WTC11 (cell line): ENCODE results near the gene TPBGL. TPM values are rescaled to one million over a fixed set of nuclear protein-coding genes. Genes with fewer than 3 reads are reported as not detected.

Source experiments
- ATAC-seq: fragments of 200-7000 bp; cut with Tn5 transposase; 2 replicates; pipeline ENCODE4 v1.10.0; 2021; ENCODE audit warnings: mild to moderate bottlenecking, moderate library complexity
- CTCF ChIA-PET: fragments of 300-600 bp; sonication (Branson Sonifier 250); formaldehyde crosslinking; loops from one replicate; lab custom pipeline; 2021; ENCODE audit warnings: antibody characterized with exemption; lab: Charles Lee
- POLR2A ChIA-PET: fragments of 350-600 bp; sonication (Branson Sonifier 250); formaldehyde crosslinking; loops from one replicate; lab custom pipeline; 2021; ENCODE audit warnings: antibody characterized with exemption; lab: Charles Lee
- DNase-seq: peaks from one replicate; pipeline ENCODE4 v3.0.0; 2021; ENCODE audit warnings: low spot score
- H3K27ac Mint-ChIP-seq: 2 replicates; pipeline ENCODE4 v1.8.0; 2021; ENCODE audit warnings: mixed read lengths
- H3K27me3 Mint-ChIP-seq: 2 replicates; pipeline ENCODE4 v1.8.0; 2021; ENCODE audit warnings: low read depth, mild to moderate bottlenecking, moderate library complexity, mixed read lengths
- H3K36me3 Mint-ChIP-seq: 2 replicates; pipeline ENCODE4 v1.8.0; 2021; ENCODE audit warnings: mixed read lengths
- H3K4me1 Mint-ChIP-seq: 2 replicates; pipeline ENCODE4 v1.8.0; 2022; ENCODE audit warnings: mixed read lengths
- H3K4me3 Mint-ChIP-seq: 2 replicates; pipeline ENCODE4 v1.8.0; 2021; ENCODE audit warnings: mild to moderate bottlenecking, moderate library complexity, mixed read lengths
- H3K9me3 Mint-ChIP-seq: 2 replicates; pipeline ENCODE4 v1.8.0; 2021; ENCODE audit warnings: mixed read lengths
- EMX1 ChIP-seq: fragments of 250-450 bp; sonication (Bioruptor Pico); IDR thresholded peaks from 2 replicates; pipeline ENCODE4 v1.8.0; 2021; ENCODE audit warnings: mild to moderate bottlenecking
- ESRRA ChIP-seq: sonication (generic); formaldehyde crosslinking; IDR thresholded peaks from 2 replicates; pipeline ENCODE4 v1.8.1; 2022; ENCODE audit warnings: mild to moderate bottlenecking, missing genetic modification reagents, borderline replicate concordance
- GRHL2 ChIP-seq: fragments of 250-450 bp; sonication (Bioruptor Pico); IDR thresholded peaks from 2 replicates; pipeline ENCODE4 v1.8.0; 2022; ENCODE audit warnings: mild to moderate bottlenecking, moderate library complexity; ENCODE audit not compliant: insufficient replicate concordance, severe bottlenecking
- NFYB ChIP-seq: sonication (generic); formaldehyde crosslinking; conservative IDR thresholded peaks from 2 replicates; pipeline ENCODE4 v1.8.0; 2022; ENCODE audit warnings: low read depth, missing genetic modification reagents
- NR3C1 ChIP-seq: sonication (generic); formaldehyde crosslinking; conservative IDR thresholded peaks from 2 replicates; pipeline ENCODE4 v1.8.1; 2023; ENCODE audit warnings: low read depth, mild to moderate bottlenecking, missing genetic modification reagents
- OVOL2 ChIP-seq: fragments of 250-450 bp; sonication (Bioruptor Pico); IDR thresholded peaks from 2 replicates; pipeline ENCODE4 v1.9.0; 2021; ENCODE audit warnings: mild to moderate bottlenecking, borderline replicate concordance
- SMAD4 ChIP-seq: sonication (generic); formaldehyde crosslinking; IDR thresholded peaks from 2 replicates; pipeline ENCODE4 v1.8.0; 2022; ENCODE audit warnings: mild to moderate bottlenecking, missing genetic modification reagents
- ZNF232 ChIP-seq: sonication (generic); formaldehyde crosslinking; IDR thresholded peaks from 2 replicates; pipeline ENCODE4 v1.8.0; 2022; ENCODE audit warnings: mild to moderate bottlenecking, missing genetic modification reagents
- ZNF396 ChIP-seq: fragments of 250-450 bp; sonication (Bioruptor Pico); IDR thresholded peaks from 2 replicates; pipeline ENCODE4 v1.8.0; 2021; ENCODE audit warnings: mild to moderate bottlenecking, moderate library complexity, borderline replicate concordance
- total RNA-seq: library from RNA; stranded (reverse); gene quantifications from 3 replicates; pipeline ENCODE4 v1.2.3, GENCODE V29; 2021
- TF ChIP-seq, protein P1 (sequence below): sonication (generic); formaldehyde crosslinking; conservative IDR thresholded peaks from 2 replicates; pipeline ENCODE4 v1.8.1; 2022; ENCODE audit warnings: mild to moderate bottlenecking, missing genetic modification reagents
- TF ChIP-seq, protein P2 (sequence below): sonication (generic); formaldehyde crosslinking; IDR thresholded peaks from 2 replicates; pipeline ENCODE4 v1.8.1; 2023; ENCODE audit warnings: mild to moderate bottlenecking, missing genetic modification reagents
- TF ChIP-seq, protein P3 (sequence below): fragments of 250-450 bp; sonication (Bioruptor Pico); IDR thresholded peaks from 2 replicates; pipeline ENCODE4 v1.8.0; 2021; ENCODE audit warnings: mild to moderate bottlenecking
- TF ChIP-seq, protein P4 (sequence below): fragments of 250-450 bp; sonication (Bioruptor Pico); IDR thresholded peaks from 2 replicates; pipeline ENCODE4 v1.9.0; 2021; ENCODE audit warnings: moderate library complexity, mild to moderate bottlenecking, inconsistent platforms, borderline replicate concordance
- TF ChIP-seq, protein P5 (sequence below): sonication (generic); formaldehyde crosslinking; IDR thresholded peaks from 2 replicates; pipeline ENCODE4 v1.8.0; 2022; ENCODE audit warnings: mild to moderate bottlenecking, missing genetic modification reagents
- TF ChIP-seq, protein P6 (sequence below): sonication (generic); formaldehyde crosslinking; IDR thresholded peaks from 2 replicates; pipeline ENCODE4 v1.8.1; 2023; ENCODE audit warnings: mild to moderate bottlenecking, missing genetic modification reagents, moderate library complexity
- TF ChIP-seq, protein P7 (sequence below): sonication (generic); formaldehyde crosslinking; IDR thresholded peaks from 2 replicates; pipeline ENCODE4 v1.8.1; 2022; ENCODE audit warnings: missing genetic modification reagents, borderline replicate concordance
- TF ChIP-seq, protein P8 (sequence below): fragments of 250-450 bp; sonication (Bioruptor Pico); IDR thresholded peaks from 2 replicates; pipeline ENCODE4 v1.9.0; 2021; ENCODE audit warnings: mild to moderate bottlenecking
- TF ChIP-seq, protein P9 (sequence below): sonication (generic); formaldehyde crosslinking; IDR thresholded peaks from 2 replicates; pipeline ENCODE4 v1.8.1; 2022; ENCODE audit warnings: mild to moderate bottlenecking, moderate library complexity, missing genetic modification reagents

Gene TPBGL
- total RNA-seq, 1 experiment from 2014 or later = 0.37 TPM

DNA sequence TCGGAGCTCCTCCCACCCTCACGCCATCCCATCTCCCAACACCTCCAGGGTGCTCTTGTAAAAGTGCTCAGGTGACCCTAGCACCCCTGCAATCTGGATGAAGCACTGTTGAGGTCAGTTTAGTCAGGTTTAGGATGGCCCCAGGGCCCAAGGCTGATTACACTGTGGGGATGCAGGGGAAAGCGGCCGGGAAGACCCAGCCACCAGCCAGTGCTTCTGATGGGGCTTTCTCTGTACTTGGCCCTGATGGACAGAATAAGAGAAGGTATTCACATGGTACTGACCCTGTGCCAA, 28.7 kb downstream of the TPBGL start:
- no peak for ATAC-seq
- no peak overlapping the region for H3K27ac Mint-ChIP-seq
- H3K4me3 Mint-ChIP-seq = no peak overlapping the region
- H3K9me3 Mint-ChIP-seq = no peaks in the 10 kb centered on the region
- H3K27me3 Mint-ChIP-seq = no peaks in the 10 kb centered on the region
- H3K4me1 Mint-ChIP-seq = peaks cover 6% of the 10 kb centered on the region
- DNase-seq = no peak
- TF ChIP-seq, protein P1, sequence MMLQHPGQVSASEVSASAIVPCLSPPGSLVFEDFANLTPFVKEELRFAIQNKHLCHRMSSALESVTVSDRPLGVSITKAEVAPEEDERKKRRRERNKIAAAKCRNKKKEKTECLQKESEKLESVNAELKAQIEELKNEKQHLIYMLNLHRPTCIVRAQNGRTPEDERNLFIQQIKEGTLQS (CRISPR knock-in tag) = no peak
- TF ChIP-seq, protein P2, sequence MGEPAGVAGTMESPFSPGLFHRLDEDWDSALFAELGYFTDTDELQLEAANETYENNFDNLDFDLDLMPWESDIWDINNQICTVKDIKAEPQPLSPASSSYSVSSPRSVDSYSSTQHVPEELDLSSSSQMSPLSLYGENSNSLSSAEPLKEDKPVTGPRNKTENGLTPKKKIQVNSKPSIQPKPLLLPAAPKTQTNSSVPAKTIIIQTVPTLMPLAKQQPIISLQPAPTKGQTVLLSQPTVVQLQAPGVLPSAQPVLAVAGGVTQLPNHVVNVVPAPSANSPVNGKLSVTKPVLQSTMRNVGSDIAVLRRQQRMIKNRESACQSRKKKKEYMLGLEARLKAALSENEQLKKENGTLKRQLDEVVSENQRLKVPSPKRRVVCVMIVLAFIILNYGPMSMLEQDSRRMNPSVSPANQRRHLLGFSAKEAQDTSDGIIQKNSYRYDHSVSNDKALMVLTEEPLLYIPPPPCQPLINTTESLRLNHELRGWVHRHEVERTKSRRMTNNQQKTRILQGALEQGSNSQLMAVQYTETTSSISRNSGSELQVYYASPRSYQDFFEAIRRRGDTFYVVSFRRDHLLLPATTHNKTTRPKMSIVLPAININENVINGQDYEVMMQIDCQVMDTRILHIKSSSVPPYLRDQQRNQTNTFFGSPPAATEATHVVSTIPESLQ (CRISPR knock-in tag) = no peak
- TF ChIP-seq, protein P3, sequence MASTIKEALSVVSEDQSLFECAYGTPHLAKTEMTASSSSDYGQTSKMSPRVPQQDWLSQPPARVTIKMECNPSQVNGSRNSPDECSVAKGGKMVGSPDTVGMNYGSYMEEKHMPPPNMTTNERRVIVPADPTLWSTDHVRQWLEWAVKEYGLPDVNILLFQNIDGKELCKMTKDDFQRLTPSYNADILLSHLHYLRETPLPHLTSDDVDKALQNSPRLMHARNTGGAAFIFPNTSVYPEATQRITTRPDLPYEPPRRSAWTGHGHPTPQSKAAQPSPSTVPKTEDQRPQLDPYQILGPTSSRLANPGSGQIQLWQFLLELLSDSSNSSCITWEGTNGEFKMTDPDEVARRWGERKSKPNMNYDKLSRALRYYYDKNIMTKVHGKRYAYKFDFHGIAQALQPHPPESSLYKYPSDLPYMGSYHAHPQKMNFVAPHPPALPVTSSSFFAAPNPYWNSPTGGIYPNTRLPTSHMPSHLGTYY (CRISPR knock-in tag) = no peak
- TF ChIP-seq ESRRA (CRISPR knock-in tag) (no peak), NR3C1 (CRISPR knock-in tag) (no peak), ZNF232 (CRISPR knock-in tag) (no peak), SMAD4 (CRISPR knock-in tag) (no peak), OVOL2 (CRISPR knock-in tag) (no peak), ZNF396 (CRISPR knock-in tag) (no peak), EMX1 (CRISPR knock-in tag) (no peak), NFYB (CRISPR knock-in tag) (no peak), GRHL2 (no peak)
- TF ChIP-seq, protein P4, sequence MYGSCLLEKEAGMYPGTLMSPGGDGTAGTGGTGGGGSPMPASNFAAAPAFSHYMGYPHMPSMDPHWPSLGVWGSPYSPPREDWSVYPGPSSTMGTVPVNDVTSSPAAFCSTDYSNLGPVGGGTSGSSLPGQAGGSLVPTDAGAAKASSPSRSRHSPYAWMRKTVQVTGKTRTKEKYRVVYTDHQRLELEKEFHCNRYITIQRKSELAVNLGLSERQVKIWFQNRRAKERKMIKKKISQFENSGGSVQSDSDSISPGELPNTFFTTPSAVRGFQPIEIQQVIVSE (CRISPR knock-in tag) = no peak
- TF ChIP-seq, protein P5, sequence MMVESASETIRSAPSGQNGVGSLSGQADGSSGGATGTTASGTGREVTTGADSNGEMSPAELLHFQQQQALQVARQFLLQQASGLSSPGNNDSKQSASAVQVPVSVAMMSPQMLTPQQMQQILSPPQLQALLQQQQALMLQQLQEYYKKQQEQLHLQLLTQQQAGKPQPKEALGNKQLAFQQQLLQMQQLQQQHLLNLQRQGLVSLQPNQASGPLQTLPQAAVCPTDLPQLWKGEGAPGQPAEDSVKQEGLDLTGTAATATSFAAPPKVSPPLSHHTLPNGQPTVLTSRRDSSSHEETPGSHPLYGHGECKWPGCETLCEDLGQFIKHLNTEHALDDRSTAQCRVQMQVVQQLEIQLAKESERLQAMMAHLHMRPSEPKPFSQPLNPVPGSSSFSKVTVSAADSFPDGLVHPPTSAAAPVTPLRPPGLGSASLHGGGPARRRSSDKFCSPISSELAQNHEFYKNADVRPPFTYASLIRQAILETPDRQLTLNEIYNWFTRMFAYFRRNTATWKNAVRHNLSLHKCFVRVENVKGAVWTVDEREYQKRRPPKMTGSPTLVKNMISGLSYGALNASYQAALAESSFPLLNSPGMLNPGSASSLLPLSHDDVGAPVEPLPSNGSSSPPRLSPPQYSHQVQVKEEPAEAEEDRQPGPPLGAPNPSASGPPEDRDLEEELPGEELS (CRISPR knock-in tag) = no peak
- TF ChIP-seq, protein P6, sequence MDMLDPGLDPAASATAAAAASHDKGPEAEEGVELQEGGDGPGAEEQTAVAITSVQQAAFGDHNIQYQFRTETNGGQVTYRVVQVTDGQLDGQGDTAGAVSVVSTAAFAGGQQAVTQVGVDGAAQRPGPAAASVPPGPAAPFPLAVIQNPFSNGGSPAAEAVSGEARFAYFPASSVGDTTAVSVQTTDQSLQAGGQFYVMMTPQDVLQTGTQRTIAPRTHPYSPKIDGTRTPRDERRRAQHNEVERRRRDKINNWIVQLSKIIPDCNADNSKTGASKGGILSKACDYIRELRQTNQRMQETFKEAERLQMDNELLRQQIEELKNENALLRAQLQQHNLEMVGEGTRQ = no peak
- TF ChIP-seq, protein P7, sequence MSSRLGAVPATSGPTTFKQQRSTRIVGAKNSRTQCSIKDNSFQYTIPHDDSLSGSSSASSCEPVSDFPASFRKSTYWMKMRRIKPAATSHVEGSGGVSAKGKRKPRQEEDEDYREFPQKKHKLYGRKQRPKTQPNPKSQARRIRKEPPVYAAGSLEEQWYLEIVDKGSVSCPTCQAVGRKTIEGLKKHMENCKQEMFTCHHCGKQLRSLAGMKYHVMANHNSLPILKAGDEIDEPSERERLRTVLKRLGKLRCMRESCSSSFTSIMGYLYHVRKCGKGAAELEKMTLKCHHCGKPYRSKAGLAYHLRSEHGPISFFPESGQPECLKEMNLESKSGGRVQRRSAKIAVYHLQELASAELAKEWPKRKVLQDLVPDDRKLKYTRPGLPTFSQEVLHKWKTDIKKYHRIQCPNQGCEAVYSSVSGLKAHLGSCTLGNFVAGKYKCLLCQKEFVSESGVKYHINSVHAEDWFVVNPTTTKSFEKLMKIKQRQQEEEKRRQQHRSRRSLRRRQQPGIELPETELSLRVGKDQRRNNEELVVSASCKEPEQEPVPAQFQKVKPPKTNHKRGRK (CRISPR knock-in tag) = no peak
- TF ChIP-seq, protein P8, sequence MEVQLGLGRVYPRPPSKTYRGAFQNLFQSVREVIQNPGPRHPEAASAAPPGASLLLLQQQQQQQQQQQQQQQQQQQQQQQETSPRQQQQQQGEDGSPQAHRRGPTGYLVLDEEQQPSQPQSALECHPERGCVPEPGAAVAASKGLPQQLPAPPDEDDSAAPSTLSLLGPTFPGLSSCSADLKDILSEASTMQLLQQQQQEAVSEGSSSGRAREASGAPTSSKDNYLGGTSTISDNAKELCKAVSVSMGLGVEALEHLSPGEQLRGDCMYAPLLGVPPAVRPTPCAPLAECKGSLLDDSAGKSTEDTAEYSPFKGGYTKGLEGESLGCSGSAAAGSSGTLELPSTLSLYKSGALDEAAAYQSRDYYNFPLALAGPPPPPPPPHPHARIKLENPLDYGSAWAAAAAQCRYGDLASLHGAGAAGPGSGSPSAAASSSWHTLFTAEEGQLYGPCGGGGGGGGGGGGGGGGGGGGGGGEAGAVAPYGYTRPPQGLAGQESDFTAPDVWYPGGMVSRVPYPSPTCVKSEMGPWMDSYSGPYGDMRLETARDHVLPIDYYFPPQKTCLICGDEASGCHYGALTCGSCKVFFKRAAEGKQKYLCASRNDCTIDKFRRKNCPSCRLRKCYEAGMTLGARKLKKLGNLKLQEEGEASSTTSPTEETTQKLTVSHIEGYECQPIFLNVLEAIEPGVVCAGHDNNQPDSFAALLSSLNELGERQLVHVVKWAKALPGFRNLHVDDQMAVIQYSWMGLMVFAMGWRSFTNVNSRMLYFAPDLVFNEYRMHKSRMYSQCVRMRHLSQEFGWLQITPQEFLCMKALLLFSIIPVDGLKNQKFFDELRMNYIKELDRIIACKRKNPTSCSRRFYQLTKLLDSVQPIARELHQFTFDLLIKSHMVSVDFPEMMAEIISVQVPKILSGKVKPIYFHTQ (CRISPR knock-in tag) = no peak
- TF ChIP-seq, protein P9, sequence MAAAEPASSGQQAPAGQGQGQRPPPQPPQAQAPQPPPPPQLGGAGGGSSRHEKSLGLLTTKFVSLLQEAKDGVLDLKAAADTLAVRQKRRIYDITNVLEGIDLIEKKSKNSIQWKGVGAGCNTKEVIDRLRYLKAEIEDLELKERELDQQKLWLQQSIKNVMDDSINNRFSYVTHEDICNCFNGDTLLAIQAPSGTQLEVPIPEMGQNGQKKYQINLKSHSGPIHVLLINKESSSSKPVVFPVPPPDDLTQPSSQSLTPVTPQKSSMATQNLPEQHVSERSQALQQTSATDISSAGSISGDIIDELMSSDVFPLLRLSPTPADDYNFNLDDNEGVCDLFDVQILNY = no peak
- H3K36me3 Mint-ChIP-seq = peaks cover 29% of the 10 kb centered on the region
- CTCF ChIA-PET = interaction anchor here (1.3 to 4.4 kb wide), 3 partner anchors 20 to 156 kb away, joined by 5 to 25 read pairs (median 14); no protein-coding TSS in a partner anchor
- POLR2A ChIA-PET = interaction anchor here (0.6 kb wide), 1 partner anchor 263 kb away, joined by 3 read pairs; no protein-coding TSS in a partner anchor
